Measurements from ENCODE around the gene HIVEP3.

DNA sequence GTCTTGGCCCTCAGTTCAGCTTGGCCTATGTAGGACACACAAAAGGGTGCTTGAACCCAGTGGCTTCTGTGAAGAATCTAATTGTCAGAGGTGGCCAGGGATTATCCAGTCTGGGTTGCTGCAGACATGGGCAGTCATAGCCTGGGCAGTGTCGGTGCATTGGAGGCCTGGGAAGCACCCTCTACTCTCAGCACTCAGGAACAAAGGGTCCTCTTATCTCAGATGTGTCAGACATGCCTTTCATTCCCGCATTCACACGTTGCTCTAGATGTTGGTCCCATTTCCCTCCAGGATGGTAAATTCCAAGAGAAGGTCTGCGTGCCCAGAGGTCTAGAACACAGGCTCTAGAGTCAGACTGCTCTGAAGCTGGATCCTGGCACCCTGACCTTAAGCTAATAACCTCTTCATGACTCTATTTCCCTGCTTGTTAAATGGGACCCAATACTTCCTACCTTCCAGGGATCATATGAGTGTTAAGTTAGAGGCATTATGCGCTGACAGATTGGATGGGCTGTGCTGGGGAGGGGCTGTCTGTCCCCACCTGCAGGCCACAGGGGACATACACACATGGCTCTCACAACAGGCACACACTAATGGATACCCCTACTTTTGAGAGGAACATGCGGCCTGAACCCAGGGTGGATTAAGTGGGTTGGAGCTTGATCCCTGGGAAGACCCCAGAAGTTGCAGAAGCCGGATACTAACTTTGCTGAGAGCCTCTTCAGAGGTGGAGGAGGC lies 417.8 kb downstream of the HIVEP3 start:
- TF ChIP-seq, protein P1, sequence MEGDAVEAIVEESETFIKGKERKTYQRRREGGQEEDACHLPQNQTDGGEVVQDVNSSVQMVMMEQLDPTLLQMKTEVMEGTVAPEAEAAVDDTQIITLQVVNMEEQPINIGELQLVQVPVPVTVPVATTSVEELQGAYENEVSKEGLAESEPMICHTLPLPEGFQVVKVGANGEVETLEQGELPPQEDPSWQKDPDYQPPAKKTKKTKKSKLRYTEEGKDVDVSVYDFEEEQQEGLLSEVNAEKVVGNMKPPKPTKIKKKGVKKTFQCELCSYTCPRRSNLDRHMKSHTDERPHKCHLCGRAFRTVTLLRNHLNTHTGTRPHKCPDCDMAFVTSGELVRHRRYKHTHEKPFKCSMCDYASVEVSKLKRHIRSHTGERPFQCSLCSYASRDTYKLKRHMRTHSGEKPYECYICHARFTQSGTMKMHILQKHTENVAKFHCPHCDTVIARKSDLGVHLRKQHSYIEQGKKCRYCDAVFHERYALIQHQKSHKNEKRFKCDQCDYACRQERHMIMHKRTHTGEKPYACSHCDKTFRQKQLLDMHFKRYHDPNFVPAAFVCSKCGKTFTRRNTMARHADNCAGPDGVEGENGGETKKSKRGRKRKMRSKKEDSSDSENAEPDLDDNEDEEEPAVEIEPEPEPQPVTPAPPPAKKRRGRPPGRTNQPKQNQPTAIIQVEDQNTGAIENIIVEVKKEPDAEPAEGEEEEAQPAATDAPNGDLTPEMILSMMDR (IDR thresholded peaks at IDR 0.05) = no peak
- TF ChIP-seq ARID4B (CRISPR knock-in tag; IDR thresholded peaks at IDR 0.05; ENCODE audit: borderline replicate concordance) = no peak
- TF ChIP-seq SOX15 (CRISPR knock-in tag; IDR thresholded peaks at IDR 0.05) = no peak
- TF ChIP-seq, protein P2, sequence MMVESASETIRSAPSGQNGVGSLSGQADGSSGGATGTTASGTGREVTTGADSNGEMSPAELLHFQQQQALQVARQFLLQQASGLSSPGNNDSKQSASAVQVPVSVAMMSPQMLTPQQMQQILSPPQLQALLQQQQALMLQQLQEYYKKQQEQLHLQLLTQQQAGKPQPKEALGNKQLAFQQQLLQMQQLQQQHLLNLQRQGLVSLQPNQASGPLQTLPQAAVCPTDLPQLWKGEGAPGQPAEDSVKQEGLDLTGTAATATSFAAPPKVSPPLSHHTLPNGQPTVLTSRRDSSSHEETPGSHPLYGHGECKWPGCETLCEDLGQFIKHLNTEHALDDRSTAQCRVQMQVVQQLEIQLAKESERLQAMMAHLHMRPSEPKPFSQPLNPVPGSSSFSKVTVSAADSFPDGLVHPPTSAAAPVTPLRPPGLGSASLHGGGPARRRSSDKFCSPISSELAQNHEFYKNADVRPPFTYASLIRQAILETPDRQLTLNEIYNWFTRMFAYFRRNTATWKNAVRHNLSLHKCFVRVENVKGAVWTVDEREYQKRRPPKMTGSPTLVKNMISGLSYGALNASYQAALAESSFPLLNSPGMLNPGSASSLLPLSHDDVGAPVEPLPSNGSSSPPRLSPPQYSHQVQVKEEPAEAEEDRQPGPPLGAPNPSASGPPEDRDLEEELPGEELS (CRISPR knock-in tag; IDR thresholded peaks at IDR 0.05) = no peak
- TF ChIP-seq ZNF121 (CRISPR knock-in tag; IDR thresholded peaks at IDR 0.05) = no peak
- TF ChIP-seq, protein P3, sequence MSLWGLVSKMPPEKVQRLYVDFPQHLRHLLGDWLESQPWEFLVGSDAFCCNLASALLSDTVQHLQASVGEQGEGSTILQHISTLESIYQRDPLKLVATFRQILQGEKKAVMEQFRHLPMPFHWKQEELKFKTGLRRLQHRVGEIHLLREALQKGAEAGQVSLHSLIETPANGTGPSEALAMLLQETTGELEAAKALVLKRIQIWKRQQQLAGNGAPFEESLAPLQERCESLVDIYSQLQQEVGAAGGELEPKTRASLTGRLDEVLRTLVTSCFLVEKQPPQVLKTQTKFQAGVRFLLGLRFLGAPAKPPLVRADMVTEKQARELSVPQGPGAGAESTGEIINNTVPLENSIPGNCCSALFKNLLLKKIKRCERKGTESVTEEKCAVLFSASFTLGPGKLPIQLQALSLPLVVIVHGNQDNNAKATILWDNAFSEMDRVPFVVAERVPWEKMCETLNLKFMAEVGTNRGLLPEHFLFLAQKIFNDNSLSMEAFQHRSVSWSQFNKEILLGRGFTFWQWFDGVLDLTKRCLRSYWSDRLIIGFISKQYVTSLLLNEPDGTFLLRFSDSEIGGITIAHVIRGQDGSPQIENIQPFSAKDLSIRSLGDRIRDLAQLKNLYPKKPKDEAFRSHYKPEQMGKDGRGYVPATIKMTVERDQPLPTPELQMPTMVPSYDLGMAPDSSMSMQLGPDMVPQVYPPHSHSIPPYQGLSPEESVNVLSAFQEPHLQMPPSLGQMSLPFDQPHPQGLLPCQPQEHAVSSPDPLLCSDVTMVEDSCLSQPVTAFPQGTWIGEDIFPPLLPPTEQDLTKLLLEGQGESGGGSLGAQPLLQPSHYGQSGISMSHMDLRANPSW (CRISPR knock-in tag; conservative IDR thresholded peaks at IDR 0.05; ENCODE audit: low read depth) = no peak
- TF ChIP-seq SP1 (CRISPR knock-in tag; conservative IDR thresholded peaks at IDR 0.05) = no peak
- TF ChIP-seq, protein P4, sequence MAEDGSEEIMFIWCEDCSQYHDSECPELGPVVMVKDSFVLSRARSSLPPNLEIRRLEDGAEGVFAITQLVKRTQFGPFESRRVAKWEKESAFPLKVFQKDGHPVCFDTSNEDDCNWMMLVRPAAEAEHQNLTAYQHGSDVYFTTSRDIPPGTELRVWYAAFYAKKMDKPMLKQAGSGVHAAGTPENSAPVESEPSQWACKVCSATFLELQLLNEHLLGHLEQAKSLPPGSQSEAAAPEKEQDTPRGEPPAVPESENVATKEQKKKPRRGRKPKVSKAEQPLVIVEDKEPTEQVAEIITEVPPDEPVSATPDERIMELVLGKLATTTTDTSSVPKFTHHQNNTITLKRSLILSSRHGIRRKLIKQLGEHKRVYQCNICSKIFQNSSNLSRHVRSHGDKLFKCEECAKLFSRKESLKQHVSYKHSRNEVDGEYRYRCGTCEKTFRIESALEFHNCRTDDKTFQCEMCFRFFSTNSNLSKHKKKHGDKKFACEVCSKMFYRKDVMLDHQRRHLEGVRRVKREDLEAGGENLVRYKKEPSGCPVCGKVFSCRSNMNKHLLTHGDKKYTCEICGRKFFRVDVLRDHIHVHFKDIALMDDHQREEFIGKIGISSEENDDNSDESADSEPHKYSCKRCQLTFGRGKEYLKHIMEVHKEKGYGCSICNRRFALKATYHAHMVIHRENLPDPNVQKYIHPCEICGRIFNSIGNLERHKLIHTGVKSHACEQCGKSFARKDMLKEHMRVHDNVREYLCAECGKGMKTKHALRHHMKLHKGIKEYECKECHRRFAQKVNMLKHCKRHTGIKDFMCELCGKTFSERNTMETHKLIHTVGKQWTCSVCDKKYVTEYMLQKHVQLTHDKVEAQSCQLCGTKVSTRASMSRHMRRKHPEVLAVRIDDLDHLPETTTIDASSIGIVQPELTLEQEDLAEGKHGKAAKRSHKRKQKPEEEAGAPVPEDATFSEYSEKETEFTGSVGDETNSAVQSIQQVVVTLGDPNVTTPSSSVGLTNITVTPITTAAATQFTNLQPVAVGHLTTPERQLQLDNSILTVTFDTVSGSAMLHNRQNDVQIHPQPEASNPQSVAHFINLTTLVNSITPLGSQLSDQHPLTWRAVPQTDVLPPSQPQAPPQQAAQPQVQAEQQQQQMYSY (CRISPR knock-in tag; IDR thresholded peaks at IDR 0.05) = no peak
- no peak for TF ChIP-seq ESRRA (CRISPR knock-in tag; IDR thresholded peaks at IDR 0.05; ENCODE audit: borderline replicate concordance)
- no peak for TF ChIP-seq ETV6 (CRISPR knock-in tag; IDR thresholded peaks at IDR 0.05)
- no peak for TF ChIP-seq JUN (CRISPR knock-in tag; IDR thresholded peaks at IDR 0.05)
- no peak for TF ChIP-seq MAX (CRISPR knock-in tag; IDR thresholded peaks at IDR 0.05)
- TF ChIP-seq NR3C1 (CRISPR knock-in tag; conservative IDR thresholded peaks at IDR 0.05; ENCODE audit: low read depth) = no peak
- no peak for TF ChIP-seq E2F4 (CRISPR knock-in tag; IDR thresholded peaks at IDR 0.05; ENCODE audit: borderline replicate concordance, low read depth)

Measured in WTC11 (cell line).